GM12873 (cell line): ENCODE measurements around the gene ASTN2.

ENCODE experiments used
- CTCF ChIP-seq: IDR thresholded peaks from 2 replicates; pipeline ENCODE4 v1.5.1; 2012; ENCODE audit warnings: low read depth, mild to moderate bottlenecking, moderate library complexity, low read length, control low read depth; ENCODE audit not compliant: insufficient read depth; ENCODE audit errors: missing control alignments

ASTN2 gene

GRCh38 chr9:117135501-117136098, 279.3 kb downstream of the ASTN2 start:
- TF ChIP-seq CTCF, result no peak

GRCh38 chr9:117134826-117135500, 279.9 kb downstream of the ASTN2 start:
- TF ChIP-seq CTCF, result no peak

GRCh38 chr9:117126871-117127270, 288.0 kb downstream of the ASTN2 start:
- TF ChIP-seq CTCF, result no peak

- TF ChIP-seq CTCF, result no peak
Observed at GRCh38 chr9:117125531-117125930, 289.3 kb downstream of the ASTN2 start.

GRCh38 chr9:117123729-117124128, 291.1 kb downstream of the ASTN2 start:
- no peak for TF ChIP-seq CTCF

- TF ChIP-seq CTCF, result no peak
Observed at GRCh38 chr9:117122953-117123352, 291.9 kb downstream of the ASTN2 start.

GRCh38 chr9:117122102-117122501, 292.8 kb downstream of the ASTN2 start:
- no peak for TF ChIP-seq CTCF
